ENCODE data around the gene MAPK13. TPM values are rescaled to one million over a fixed set of nuclear protein-coding genes. Genes with fewer than 3 reads are reported as not detected.

The MAPK13 gene
- total RNA-seq, 2 donors from 2014 or later = 1.4 to 7.2 TPM

GRCh38 chr6:36120018-36120417 lies 10.3 kb upstream of the MAPK13 start:
- DNase-seq (ENCODE audit: low spot score) = no peak
- H3K36me3 ChIP-seq = peaks cover 8% of the 10 kb centered on the region
- H3K4me3 ChIP-seq = no peak overlapping the region
- no peaks in the 10 kb centered on the region for H3K9me3 ChIP-seq
- H3K4me1 ChIP-seq = peaks cover 0 to 29% of the 10 kb centered on the region in 2 donors
- TF ChIP-seq, protein P1, sequence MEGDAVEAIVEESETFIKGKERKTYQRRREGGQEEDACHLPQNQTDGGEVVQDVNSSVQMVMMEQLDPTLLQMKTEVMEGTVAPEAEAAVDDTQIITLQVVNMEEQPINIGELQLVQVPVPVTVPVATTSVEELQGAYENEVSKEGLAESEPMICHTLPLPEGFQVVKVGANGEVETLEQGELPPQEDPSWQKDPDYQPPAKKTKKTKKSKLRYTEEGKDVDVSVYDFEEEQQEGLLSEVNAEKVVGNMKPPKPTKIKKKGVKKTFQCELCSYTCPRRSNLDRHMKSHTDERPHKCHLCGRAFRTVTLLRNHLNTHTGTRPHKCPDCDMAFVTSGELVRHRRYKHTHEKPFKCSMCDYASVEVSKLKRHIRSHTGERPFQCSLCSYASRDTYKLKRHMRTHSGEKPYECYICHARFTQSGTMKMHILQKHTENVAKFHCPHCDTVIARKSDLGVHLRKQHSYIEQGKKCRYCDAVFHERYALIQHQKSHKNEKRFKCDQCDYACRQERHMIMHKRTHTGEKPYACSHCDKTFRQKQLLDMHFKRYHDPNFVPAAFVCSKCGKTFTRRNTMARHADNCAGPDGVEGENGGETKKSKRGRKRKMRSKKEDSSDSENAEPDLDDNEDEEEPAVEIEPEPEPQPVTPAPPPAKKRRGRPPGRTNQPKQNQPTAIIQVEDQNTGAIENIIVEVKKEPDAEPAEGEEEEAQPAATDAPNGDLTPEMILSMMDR (IDR thresholded peaks at IDR 0.05) = no peak
- H3K27ac ChIP-seq = no peak overlapping the region
- H3K27me3 ChIP-seq = no peaks in the 10 kb centered on the region

GRCh38 chr6:36120539-36120938 lies 9.8 kb upstream of the MAPK13 start:
- DNase-seq (ENCODE audit: low spot score) = no peak
- Histone ChIP-seq H3K27me3 (no peaks in the 10 kb centered on the region), H3K36me3 (peaks cover 8% of the 10 kb centered on the region), H3K9me3 (no peaks in the 10 kb centered on the region), H3K4me3 (no peak overlapping the region), H3K27ac (no peak overlapping the region), H3K4me1 (peaks cover 0 to 29% of the 10 kb centered on the region in 2 donors)
- TF ChIP-seq, protein P1 (IDR thresholded peaks at IDR 0.05) = no peak

- Histone ChIP-seq H3K27me3 (no peaks in the 10 kb centered on the region), H3K27ac (no peak overlapping the region), H3K4me1 (peaks cover 0 to 29% of the 10 kb centered on the region in 2 donors), H3K9me3 (no peaks in the 10 kb centered on the region), H3K4me3 (no peak overlapping the region), H3K36me3 (peaks cover 8% of the 10 kb centered on the region)
- TF ChIP-seq, protein P1 (IDR thresholded peaks at IDR 0.05) = peak in 1 of 2 donors; percentile 20
- DNase-seq (ENCODE audit: low spot score) = peak; percentile 73
Observed at GRCh38 chr6:36120979-36121786, 9.1 kb upstream of the MAPK13 start.

GRCh38 chr6:36121787-36122494 lies 8.4 kb upstream of the MAPK13 start:
- Histone ChIP-seq H3K4me3 (no peak overlapping the region), H3K9me3 (no peaks in the 10 kb centered on the region), H3K4me1 (peaks cover 0 to 29% of the 10 kb centered on the region in 2 donors), H3K27ac (no peak overlapping the region), H3K36me3 (peaks cover 8% of the 10 kb centered on the region), H3K27me3 (no peaks in the 10 kb centered on the region)
- no peak for DNase-seq (ENCODE audit: low spot score)
- TF ChIP-seq, protein P1 (IDR thresholded peaks at IDR 0.05) = no peak

GRCh38 chr6:36122495-36123269 lies 7.6 kb upstream of the MAPK13 start:
- peaks cover 3% of the 10 kb centered on the region for H3K36me3 ChIP-seq
- no peaks in the 10 kb centered on the region for H3K27me3 ChIP-seq
- H3K9me3 ChIP-seq = no peaks in the 10 kb centered on the region
- no peak overlapping the region for H3K4me3 ChIP-seq
- TF ChIP-seq, protein P1 (IDR thresholded peaks at IDR 0.05) = no peak
- no peak for DNase-seq (ENCODE audit: low spot score)
- peaks cover 0 to 29% of the 10 kb centered on the region in 2 donors for H3K4me1 ChIP-seq
- no peak overlapping the region for H3K27ac ChIP-seq

Measured in right atrium auricular region (tissue), 2 donors.